Measurements from ENCODE around the gene EPB42.

GRCh38 chr15:43199945-43200488 lies 20.8 kb downstream of the EPB42 start:
- no peak for TF ChIP-seq CTCF (IDR thresholded peaks at IDR 0.05)
- no peak for TF ChIP-seq EZH2 (IDR thresholded peaks at IDR 0.05; ENCODE audit: borderline replicate concordance, insufficient read depth, low read depth, low read length, poor library complexity, severe bottlenecking)
